HG03354 (cell line): ENCODE data around the gene DNHD1.

Source experiments
- ATAC-seq: cut with Tn5 transposase; IDR thresholded peaks from one replicate; pipeline ENCODE4 v1.9.1; 2021; ENCODE audit warnings: mild to moderate bottlenecking; ENCODE audit not compliant: unreplicated experiment, poor library complexity, severe bottlenecking

Gene DNHD1

GRCh38 chr11:6523253-6523652, 26.2 kb downstream of the DNHD1 start:
- no peak for ATAC-seq

- ATAC-seq: no peak
These were observed 29.5 kb downstream of the DNHD1 start for GRCh38 chr11:6526411-6527135.

- ATAC-seq: no peak
These were observed 32.2 kb downstream of the DNHD1 start for GRCh38 chr11:6529266-6529665.

- no peak for ATAC-seq
These were observed 33.8 kb downstream of the DNHD1 start for GRCh38 chr11:6530848-6531247.

GRCh38 chr11:6531267-6531752, 34.2 kb downstream of the DNHD1 start:
- no peak for ATAC-seq

GRCh38 chr11:6538456-6538855, 41.4 kb downstream of the DNHD1 start:
- ATAC-seq: no peak

- no peak for ATAC-seq
These were observed 41.9 kb downstream of the DNHD1 start for GRCh38 chr11:6538945-6539344.

- no peak for ATAC-seq
These were observed 42.7 kb downstream of the DNHD1 start for GRCh38 chr11:6539748-6540268.

- no peak for ATAC-seq
These were observed 44.3 kb downstream of the DNHD1 start for GRCh38 chr11:6541356-6541755.

GRCh38 chr11:6542727-6543126, 45.6 kb downstream of the DNHD1 start:
- no peak for ATAC-seq

GRCh38 chr11:6544921-6545850, 48.1 kb downstream of the DNHD1 start:
- ATAC-seq: no peak

GRCh38 chr11:6545917-6546605, 49.0 kb downstream of the DNHD1 start:
- no peak for ATAC-seq

GRCh38 chr11:6546735-6547134, 49.7 kb downstream of the DNHD1 start:
- ATAC-seq: no peak

- ATAC-seq: no peak
These were observed 50.1 kb downstream of the DNHD1 start for GRCh38 chr11:6547177-6547576.

GRCh38 chr11:6548121-6548520, 51.0 kb downstream of the DNHD1 start:
- no peak for ATAC-seq

- no peak for ATAC-seq
These were observed 51.6 kb downstream of the DNHD1 start for GRCh38 chr11:6548641-6549040.

GRCh38 chr11:6553634-6554033, 56.6 kb downstream of the DNHD1 start:
- ATAC-seq: no peak

GRCh38 chr11:6554828-6555706, 58.0 kb downstream of the DNHD1 start:
- ATAC-seq: no peak
